HEK293 (cell line): ENCODE measurements around the gene ANKRD50.

Source experiments
- BCL11B ChIP-seq: fragments of 450-650 bp; formaldehyde crosslinking; IDR thresholded peaks from 2 replicates; pipeline ENCODE4 v1.5.1; 2016; ENCODE audit warnings: low read depth, missing biosample characterization, missing genetic modification characterization
- EGR2 ChIP-seq: fragments of 450-650 bp; formaldehyde crosslinking; IDR thresholded peaks from 2 replicates; pipeline ENCODE4 v1.5.1; 2016; ENCODE audit warnings: low read depth, missing biosample characterization, missing genetic modification characterization
- KLF7 ChIP-seq: fragments of 450-650 bp; formaldehyde crosslinking; IDR thresholded peaks from 2 replicates; pipeline ENCODE4 v1.5.1; 2016; ENCODE audit warnings: missing biosample characterization, missing genetic modification characterization, borderline replicate concordance
- KLF8 ChIP-seq: fragments of 450-650 bp; formaldehyde crosslinking; IDR thresholded peaks from 2 replicates; pipeline ENCODE4 v1.5.1; 2016; ENCODE audit warnings: missing biosample characterization, missing genetic modification characterization
- KLF9 ChIP-seq: fragments of 450-650 bp; formaldehyde crosslinking; IDR thresholded peaks from 2 replicates; pipeline ENCODE4 v1.5.1; 2016; ENCODE audit warnings: missing biosample characterization, missing genetic modification characterization, low read depth
- PRDM1 ChIP-seq: fragments of 450-650 bp; formaldehyde crosslinking; IDR thresholded peaks from 2 replicates; pipeline ENCODE4; 2016; ENCODE audit warnings: missing biosample characterization, missing genetic modification characterization
- PRDM10 ChIP-seq: fragments of 450-650 bp; formaldehyde crosslinking; IDR thresholded peaks from 2 replicates; pipeline ENCODE4 v1.5.1; 2016; ENCODE audit warnings: missing biosample characterization, missing genetic modification characterization
- RBAK ChIP-seq: fragments of 450-650 bp; formaldehyde crosslinking; IDR thresholded peaks from 2 replicates; pipeline ENCODE4 v1.5.1; 2016; ENCODE audit warnings: missing biosample characterization, missing genetic modification characterization
- ZBTB11 ChIP-seq: fragments of 450-650 bp; formaldehyde crosslinking; conservative IDR thresholded peaks from 2 replicates; pipeline ENCODE4 v1.5.1; 2016; ENCODE audit warnings: low read depth, missing biosample characterization, missing genetic modification characterization
- ZEB2 ChIP-seq: fragments of 450-650 bp; formaldehyde crosslinking; IDR thresholded peaks from 2 replicates; pipeline ENCODE4 v1.5.1; 2016; ENCODE audit warnings: missing biosample characterization, missing genetic modification characterization
- ZFP69B ChIP-seq: fragments of 450-650 bp; formaldehyde crosslinking; IDR thresholded peaks from 2 replicates; pipeline ENCODE4 v1.5.1; 2016; ENCODE audit warnings: missing biosample characterization, missing genetic modification characterization
- ZIC2 ChIP-seq: fragments of 450-650 bp; formaldehyde crosslinking; IDR thresholded peaks from 2 replicates; pipeline ENCODE4 v1.5.1; 2016; ENCODE audit warnings: missing biosample characterization, missing genetic modification characterization
- ZNF184 ChIP-seq: fragments of 450-650 bp; IDR thresholded peaks from 2 replicates; pipeline ENCODE4 v1.5.1; 2018; ENCODE audit warnings: missing biosample characterization, mild to moderate bottlenecking, missing genetic modification characterization
- ZNF202 ChIP-seq: fragments of 450-650 bp; formaldehyde crosslinking; IDR thresholded peaks from 2 replicates; pipeline ENCODE4 v1.5.1; 2016; ENCODE audit warnings: missing biosample characterization, missing genetic modification characterization, borderline replicate concordance
- ZNF266 ChIP-seq: fragments of 450-650 bp; formaldehyde crosslinking; IDR thresholded peaks from 2 replicates; pipeline ENCODE4 v1.5.1; 2016; ENCODE audit warnings: missing biosample characterization, missing genetic modification characterization, low read depth
- ZNF398 ChIP-seq: fragments of 450-650 bp; formaldehyde crosslinking; IDR thresholded peaks from 2 replicates; pipeline ENCODE4 v1.5.1; 2017; ENCODE audit warnings: missing biosample characterization, missing genetic modification characterization
- ZNF449 ChIP-seq: fragments of 450-650 bp; formaldehyde crosslinking; IDR thresholded peaks from 2 replicates; pipeline ENCODE4 v1.5.1; 2017; ENCODE audit warnings: missing biosample characterization, mild to moderate bottlenecking, missing genetic modification characterization, moderate library complexity
- ZNF473 ChIP-seq: fragments of 450-650 bp; formaldehyde crosslinking; IDR thresholded peaks from 2 replicates; pipeline ENCODE4 v1.5.1; 2017; ENCODE audit warnings: missing biosample characterization, missing genetic modification characterization
- ZNF501 ChIP-seq: fragments of 450-650 bp; formaldehyde crosslinking; IDR thresholded peaks from 2 replicates; pipeline ENCODE4 v1.5.1; 2016; ENCODE audit warnings: missing biosample characterization, missing genetic modification characterization
- ZNF521 ChIP-seq: fragments of 450-650 bp; formaldehyde crosslinking; IDR thresholded peaks from 2 replicates; pipeline ENCODE4 v1.5.1; 2017; ENCODE audit warnings: missing biosample characterization, mild to moderate bottlenecking, missing genetic modification characterization
- ZNF529 ChIP-seq: fragments of 450-650 bp; formaldehyde crosslinking; IDR thresholded peaks from 2 replicates; pipeline ENCODE4 v1.5.1; 2017; ENCODE audit warnings: missing genetic modification characterization, missing biosample characterization; ENCODE audit not compliant: insufficient replicate concordance
- ZNF560 ChIP-seq: fragments of 450-650 bp; formaldehyde crosslinking; IDR thresholded peaks from 2 replicates; pipeline ENCODE4 v1.5.1; 2017; ENCODE audit warnings: missing biosample characterization, missing genetic modification characterization, borderline replicate concordance
- ZNF600 ChIP-seq: fragments of 450-650 bp; formaldehyde crosslinking; IDR thresholded peaks from 2 replicates; pipeline ENCODE4 v1.5.1; 2016; ENCODE audit warnings: missing biosample characterization, missing genetic modification characterization
- ZNF610 ChIP-seq: fragments of 450-650 bp; formaldehyde crosslinking; IDR thresholded peaks from 2 replicates; pipeline ENCODE4 v1.5.1; 2016; ENCODE audit warnings: missing biosample characterization, missing genetic modification characterization, borderline replicate concordance
- ZNF621 ChIP-seq: fragments of 450-650 bp; formaldehyde crosslinking; IDR thresholded peaks from 2 replicates; pipeline ENCODE4 v1.5.1; 2017; ENCODE audit warnings: missing biosample characterization, missing genetic modification characterization
- ZNF645 ChIP-seq: fragments of 450-650 bp; formaldehyde crosslinking; IDR thresholded peaks from 2 replicates; pipeline ENCODE4; 2016; ENCODE audit warnings: missing biosample characterization, missing genetic modification characterization
- ZNF785 ChIP-seq: fragments of 450-650 bp; formaldehyde crosslinking; IDR thresholded peaks from 2 replicates; pipeline ENCODE4 v1.5.1; 2016; ENCODE audit warnings: missing biosample characterization, missing genetic modification characterization
- ZNF791 ChIP-seq: fragments of 450-650 bp; formaldehyde crosslinking; IDR thresholded peaks from 2 replicates; pipeline ENCODE4 v1.5.1; 2016; ENCODE audit warnings: missing biosample characterization, missing genetic modification characterization

Gene ANKRD50

GRCh38 chr4:124711471-124712371, 811 bp downstream of the ANKRD50 start (continued):
- no peak for TF ChIP-seq ZNF645 (tag by site-specific recombination)
- TF ChIP-seq RBAK (tag by site-specific recombination) = no peak
- peak; percentile 28; the same call in 1 of the 2 replicates for TF ChIP-seq ZIC2 (tag by site-specific recombination)
- peak; percentile 78 for TF ChIP-seq ZNF600 (tag by site-specific recombination)
- TF ChIP-seq EGR2 (tag by site-specific recombination) = peak; percentile 61
- peak; percentile 62; the same call in 1 of the 2 replicates for TF ChIP-seq KLF9 (tag by site-specific recombination)
- no peak for TF ChIP-seq ZNF791 (tag by site-specific recombination)
- 0 out of 2 replicates have a peak, but pooled peaks have one; percentile 13 for TF ChIP-seq ZBTB11 (tag by site-specific recombination)
- no peak for TF ChIP-seq ZNF266 (tag by site-specific recombination)
- TF ChIP-seq ZNF560 = no peak
- TF ChIP-seq ZNF610 (tag by site-specific recombination) = peak; percentile 22; the same call in 1 of the 2 replicates
- TF ChIP-seq ZNF529 (tag by site-specific recombination) = no peak
- no peak for TF ChIP-seq ZNF184 (tag by site-specific recombination)
- TF ChIP-seq KLF7 (tag by site-specific recombination) = no peak
- no peak for TF ChIP-seq PRDM1 (tag by site-specific recombination)
- TF ChIP-seq ZNF473 (tag by site-specific recombination) = no peak
- no peak for TF ChIP-seq ZNF785 (tag by site-specific recombination)
- TF ChIP-seq ZNF449 (tag by site-specific recombination) = no peak
- TF ChIP-seq ZNF398 = peak; percentile 92
- TF ChIP-seq BCL11B (tag by site-specific recombination) = no peak
- TF ChIP-seq ZFP69B (tag by site-specific recombination) = no peak
- peak; percentile 82 for TF ChIP-seq KLF8 (tag by site-specific recombination)
- TF ChIP-seq PRDM10 (tag by site-specific recombination) = peak; percentile 59
- peak; percentile 49; the same call in 1 of the 2 replicates for TF ChIP-seq ZNF501
- TF ChIP-seq ZNF521 (tag by site-specific recombination) = no peak
- TF ChIP-seq ZNF202 (tag by site-specific recombination) = no peak
- 0 out of 2 replicates have a peak, but pooled peaks have one; percentile 52 for TF ChIP-seq ZEB2 (tag by site-specific recombination)
- no peak for TF ChIP-seq ZNF621 (tag by site-specific recombination)
